ENCODE measurements around the gene KCNA2. TPM values are rescaled to one million over a fixed set of nuclear protein-coding genes. Genes with fewer than 3 reads are reported as not detected.

KCNA2 gene
- total RNA-seq, 1 experiment from 2014 or later, result 1.1 TPM

- in situ Hi-C loops (cut with HindIII; ENCODE audit: low pct_unique_long_range_greater_than_20kb, low sequenced_read_pairs), result no loop called here
- no peak for TF ChIP-seq TCF7L2 (IDR thresholded peaks at IDR 0.05; ENCODE audit: low read depth, low read length)
- no peak for TF ChIP-seq REST (IDR thresholded peaks at IDR 0.05; ENCODE audit: insufficient read depth in 1 of 2, low read depth in 2 of 2, low read length in 1 of 2)
- no peak for TF ChIP-seq POLR2AphosphoS5 (IDR thresholded peaks at IDR 0.05; ENCODE audit: low read depth, low read length)
- no peak for TF ChIP-seq CTCF (IDR thresholded peaks at IDR 0.05)
- no peak for TF ChIP-seq SIN3A (IDR thresholded peaks at IDR 0.05; ENCODE audit: borderline replicate concordance, insufficient read depth, low read depth, low read length)
- POLR2A ChIA-PET, result no interaction called here
Observed at GRCh38 chr1:110618668-110619067, 12.5 kb upstream of the KCNA2 start.

GRCh38 chr1:110617589-110617988, 11.4 kb upstream of the KCNA2 start:
- Histone ChIP-seq H3K27ac (ENCODE audit: low read length) (no peak overlapping the region), H3K4me3 (ENCODE audit: low read depth in 2 of 2, low read length in 2 of 2) (no peak overlapping the region), H3K27me3 (ENCODE audit: control insufficient read depth, insufficient read depth, low read length) (peaks cover 16% of the 10 kb centered on the region), H3K36me3 (ENCODE audit: control insufficient read depth, insufficient read depth, low read length) (no peaks in the 10 kb centered on the region), H3K4me1 (ENCODE audit: control insufficient read depth, insufficient read depth, low read length) (0 out of 2 replicates have a peak, but pooled peaks cover 4% of the 10 kb centered on the region), H3K9me3 (ENCODE audit: control insufficient read depth, insufficient read depth, low read depth, low read length) (no peaks in the 10 kb centered on the region)
- in situ Hi-C loops (cut with HindIII; ENCODE audit: low pct_unique_long_range_greater_than_20kb, low sequenced_read_pairs), result no loop called here
- POLR2A ChIA-PET, result no interaction called here
- TF ChIP-seq SIN3A (IDR thresholded peaks at IDR 0.05; ENCODE audit: borderline replicate concordance, insufficient read depth, low read depth, low read length) (no peak), POLR2AphosphoS5 (IDR thresholded peaks at IDR 0.05; ENCODE audit: low read depth, low read length) (no peak), REST (IDR thresholded peaks at IDR 0.05; ENCODE audit: insufficient read depth in 1 of 2, low read depth in 2 of 2, low read length in 1 of 2) (no peak), CTCF (IDR thresholded peaks at IDR 0.05) (no peak), TCF7L2 (IDR thresholded peaks at IDR 0.05; ENCODE audit: low read depth, low read length) (no peak)
- CTCF ChIA-PET, result no interaction called here
- intact Hi-C loops (cut with micrococcal nuclease; ENCODE audit: unreplicated experiment), result loop anchor here (5.0 kb wide), 2 partner anchors 60 to 165 kb away; no protein-coding TSS in a partner anchor
- no TSS peak for BruUV-seq (replicated peaks)
- DNase-seq (ENCODE audit: low read depth, low spot score), result no peak
- ATAC-seq, result no peak

More at GRCh38 chr1:110618668-110619067, 12.5 kb upstream of the KCNA2 start:
- ATAC-seq (no peak), DNase-seq (ENCODE audit: low read depth, low spot score) (no peak)
- Histone ChIP-seq H3K27me3 (ENCODE audit: control insufficient read depth, insufficient read depth, low read length) (peaks cover 20% of the 10 kb centered on the region), H3K36me3 (ENCODE audit: control insufficient read depth, insufficient read depth, low read length) (no peaks in the 10 kb centered on the region), H3K9me3 (ENCODE audit: control insufficient read depth, insufficient read depth, low read depth, low read length) (no peaks in the 10 kb centered on the region), H3K4me3 (ENCODE audit: low read depth in 2 of 2, low read length in 2 of 2) (no peak overlapping the region), H3K4me1 (ENCODE audit: control insufficient read depth, insufficient read depth, low read length) (0 out of 2 replicates have a peak, but pooled peaks cover 4% of the 10 kb centered on the region), H3K27ac (ENCODE audit: low read length) (no peak overlapping the region)
- intact Hi-C loops (cut with micrococcal nuclease; ENCODE audit: unreplicated experiment), result loop anchor here (5.0 kb wide), 2 partner anchors 61 to 164 kb away; no protein-coding TSS in a partner anchor
- CTCF ChIA-PET, result interaction anchor here (0.5 to 1.3 kb wide), 4 partner anchors 80 to 164 kb away, joined by 3 to 11 read pairs (median 3); no protein-coding TSS in a partner anchor
- BruUV-seq (replicated peaks), result no TSS peak

All from Panc1 (cell line).